ENCODE data around the gene RGS18. TPM values are rescaled to one million over a fixed set of nuclear protein-coding genes. Genes with fewer than 3 reads are reported as not detected.

Gene RGS18
- total and polyA plus RNA-seq, 2 donors (not counting 1 experiment from before 2014, with no cell fraction given), result 0.09 TPM; not detected in 1

DNA sequence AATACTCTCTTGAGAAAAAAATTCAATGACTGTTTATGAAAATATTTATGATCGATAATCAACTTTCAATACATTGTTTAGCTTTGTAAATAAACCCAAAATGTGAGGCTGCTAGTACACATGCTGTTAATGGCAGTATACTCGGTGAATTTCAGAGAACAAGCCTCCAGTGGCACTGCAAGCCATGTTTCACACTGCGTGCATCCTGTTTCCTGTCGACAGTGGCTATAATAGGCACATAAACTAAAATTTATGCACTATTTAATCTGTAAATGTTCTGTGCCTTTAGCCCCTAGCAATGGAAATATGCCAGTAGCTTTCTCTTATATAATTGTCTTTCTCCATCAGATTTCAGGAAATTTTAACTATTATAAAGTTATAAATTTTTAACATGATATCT is 26.3 kb upstream of the RGS18 start:
- ChIA-PET CTCF (no interaction called here), POLR2A (no interaction called here)
- intact Hi-C loops (cut with micrococcal nuclease), result no loop called here
- H3K9me3 ChIP-seq (ENCODE audit: control extremely low read depth in 1 of 3, control insufficient read depth in 2 of 3, insufficient read depth in 1 of 3, low read length in 2 of 3), result no peaks in the 10 kb centered on the region
- no peaks in the 10 kb centered on the region for H3K27me3 Mint-ChIP-seq
- 0% methylated on average over 1 of the region's 4 CpGs for WGBS (ENCODE audit: insufficient coverage)
- no peak overlapping the region for H3K9ac ChIP-seq (ENCODE audit: low read length)
- H3K4me1 ChIP-seq (ENCODE audit: control insufficient read depth in 2 of 2, insufficient read depth in 2 of 2, low read length in 2 of 2), result no peaks in the 10 kb centered on the region
- no peaks in the 10 kb centered on the region for H4K20me1 ChIP-seq (ENCODE audit: control insufficient read depth, insufficient read depth, low read length, poor library complexity, severe bottlenecking)
- ATAC-seq (ENCODE audit: low read depth) (no peak), DNase-seq (no peak)
- H3K79me2 ChIP-seq (ENCODE audit: control insufficient read depth, insufficient read depth, low read length), result no peaks in the 10 kb centered on the region
- H3K36me3 ChIP-seq (replicated peaks in 1 of 2; ENCODE audit: control extremely low read depth in 1 of 2, control insufficient read depth in 1 of 2, extremely low read depth in 1 of 2, insufficient read depth in 2 of 2, low read length in 1 of 2), result no peaks in the 10 kb centered on the region
- no peak overlapping the region for H3K4me2 ChIP-seq (replicated peaks; ENCODE audit: low read depth, low read length, poor library complexity, severe bottlenecking)
- H3K27ac Mint-ChIP-seq, result no peak overlapping the region
- no peak overlapping the region for H2AFZ ChIP-seq (ENCODE audit: insufficient read depth, low read depth, low read length, poor library complexity, severe bottlenecking)
- no peak for TF ChIP-seq EZH2 (IDR thresholded peaks at IDR 0.05; ENCODE audit: borderline replicate concordance, insufficient read depth, low read depth, low read length, poor library complexity, severe bottlenecking)
- TF ChIP-seq, protein P1, sequence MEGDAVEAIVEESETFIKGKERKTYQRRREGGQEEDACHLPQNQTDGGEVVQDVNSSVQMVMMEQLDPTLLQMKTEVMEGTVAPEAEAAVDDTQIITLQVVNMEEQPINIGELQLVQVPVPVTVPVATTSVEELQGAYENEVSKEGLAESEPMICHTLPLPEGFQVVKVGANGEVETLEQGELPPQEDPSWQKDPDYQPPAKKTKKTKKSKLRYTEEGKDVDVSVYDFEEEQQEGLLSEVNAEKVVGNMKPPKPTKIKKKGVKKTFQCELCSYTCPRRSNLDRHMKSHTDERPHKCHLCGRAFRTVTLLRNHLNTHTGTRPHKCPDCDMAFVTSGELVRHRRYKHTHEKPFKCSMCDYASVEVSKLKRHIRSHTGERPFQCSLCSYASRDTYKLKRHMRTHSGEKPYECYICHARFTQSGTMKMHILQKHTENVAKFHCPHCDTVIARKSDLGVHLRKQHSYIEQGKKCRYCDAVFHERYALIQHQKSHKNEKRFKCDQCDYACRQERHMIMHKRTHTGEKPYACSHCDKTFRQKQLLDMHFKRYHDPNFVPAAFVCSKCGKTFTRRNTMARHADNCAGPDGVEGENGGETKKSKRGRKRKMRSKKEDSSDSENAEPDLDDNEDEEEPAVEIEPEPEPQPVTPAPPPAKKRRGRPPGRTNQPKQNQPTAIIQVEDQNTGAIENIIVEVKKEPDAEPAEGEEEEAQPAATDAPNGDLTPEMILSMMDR (IDR thresholded peaks at IDR 0.05), result no peak
- no peak overlapping the region for H3K27ac ChIP-seq (ENCODE audit: low read length in 2 of 2)
- H3K4me1 Mint-ChIP-seq, result no peaks in the 10 kb centered on the region
- H3K27me3 ChIP-seq (replicated peaks in 1 of 4; ENCODE audit: control extremely low read depth in 1 of 4, control insufficient read depth in 3 of 4, insufficient read depth in 4 of 4, low read length in 3 of 4), result no peaks in the 10 kb centered on the region
- no peak overlapping the region for H3K4me3 Mint-ChIP-seq
- H3K4me3 ChIP-seq (ENCODE audit: control extremely low read depth in 1 of 5, extremely low read depth in 1 of 5, insufficient read depth in 1 of 5, low read depth in 2 of 5, low read length in 4 of 5), result no peak overlapping the region
- no peaks in the 10 kb centered on the region for H3K9me3 Mint-ChIP-seq (ENCODE audit: insufficient read depth)

DNA sequence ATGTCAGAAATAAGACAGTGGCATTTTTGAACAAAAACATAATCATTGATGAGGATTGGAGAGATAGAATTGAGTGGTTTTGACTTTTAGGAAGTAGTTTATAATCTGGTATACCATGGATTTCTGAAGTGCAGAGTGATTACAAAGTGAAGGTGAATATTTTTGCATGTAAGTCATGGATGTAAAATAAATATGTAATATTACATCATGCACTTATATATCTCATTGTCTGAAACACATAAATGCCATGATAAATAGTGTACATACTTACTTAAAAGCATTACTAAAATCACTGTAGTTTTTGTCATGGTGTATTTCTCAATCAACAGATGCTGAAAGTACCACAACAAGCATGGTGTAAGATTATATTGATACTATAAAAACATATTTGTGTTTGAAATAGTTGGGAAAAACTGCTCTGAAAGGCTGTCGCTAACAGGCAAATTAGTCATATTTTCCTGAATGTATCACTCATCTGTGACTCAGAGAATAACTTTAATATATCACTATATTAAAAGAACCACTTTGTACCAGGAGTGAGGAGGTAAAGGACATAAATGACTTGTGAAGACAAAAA is 24.8 kb upstream of the RGS18 start:
- no peaks in the 10 kb centered on the region for H3K27me3 Mint-ChIP-seq
- ATAC-seq (ENCODE audit: low read depth), result no peak
- TF ChIP-seq EZH2 (IDR thresholded peaks at IDR 0.05; ENCODE audit: borderline replicate concordance, insufficient read depth, low read depth, low read length, poor library complexity, severe bottlenecking), result no peak
- TF ChIP-seq, protein P1 (IDR thresholded peaks at IDR 0.05), result no peak
- no peak for DNase-seq
- CTCF ChIA-PET, result no interaction called here
- Histone ChIP-seq H3K27ac (ENCODE audit: low read length in 2 of 2) (no peak overlapping the region), H3K4me2 (replicated peaks; ENCODE audit: low read depth, low read length, poor library complexity, severe bottlenecking) (no peak overlapping the region), H4K20me1 (ENCODE audit: control insufficient read depth, insufficient read depth, low read length, poor library complexity, severe bottlenecking) (no peaks in the 10 kb centered on the region), H3K27me3 (replicated peaks in 1 of 4; ENCODE audit: control extremely low read depth in 1 of 4, control insufficient read depth in 3 of 4, insufficient read depth in 4 of 4, low read length in 3 of 4) (no peaks in the 10 kb centered on the region), H3K4me3 (ENCODE audit: control extremely low read depth in 1 of 5, extremely low read depth in 1 of 5, insufficient read depth in 1 of 5, low read depth in 2 of 5, low read length in 4 of 5) (no peak overlapping the region), H3K9ac (ENCODE audit: low read length) (no peak overlapping the region), H3K9me3 (ENCODE audit: control extremely low read depth in 1 of 3, control insufficient read depth in 2 of 3, insufficient read depth in 1 of 3, low read length in 2 of 3) (no peaks in the 10 kb centered on the region), H3K79me2 (ENCODE audit: control insufficient read depth, insufficient read depth, low read length) (no peaks in the 10 kb centered on the region), H3K36me3 (replicated peaks in 1 of 2; ENCODE audit: control extremely low read depth in 1 of 2, control insufficient read depth in 1 of 2, extremely low read depth in 1 of 2, insufficient read depth in 2 of 2, low read length in 1 of 2) (no peaks in the 10 kb centered on the region), H3K4me1 (ENCODE audit: control insufficient read depth in 2 of 2, insufficient read depth in 2 of 2, low read length in 2 of 2) (no peaks in the 10 kb centered on the region), H2AFZ (ENCODE audit: insufficient read depth, low read depth, low read length, poor library complexity, severe bottlenecking) (no peak overlapping the region)
- POLR2A ChIA-PET, result no interaction called here
- intact Hi-C loops (cut with micrococcal nuclease), result no loop called here
- H3K4me1 Mint-ChIP-seq, result no peaks in the 10 kb centered on the region
- no peaks in the 10 kb centered on the region for H3K9me3 Mint-ChIP-seq (ENCODE audit: insufficient read depth)
- no CpG with 5 or more reads among the region's 1 CpG for WGBS (ENCODE audit: insufficient coverage)
- H3K27ac Mint-ChIP-seq, result no peak overlapping the region
- no peak overlapping the region for H3K4me3 Mint-ChIP-seq

All from B cell (primary cell).